ENCODE measurements around the gene RELCH. TPM values are rescaled to one million over a fixed set of nuclear protein-coding genes. Genes with fewer than 3 reads are reported as not detected.

The RELCH gene
- total RNA-seq, 3 donors from 2014 or later: 39.0 to 60.2 (median 51.2) TPM

DNA sequence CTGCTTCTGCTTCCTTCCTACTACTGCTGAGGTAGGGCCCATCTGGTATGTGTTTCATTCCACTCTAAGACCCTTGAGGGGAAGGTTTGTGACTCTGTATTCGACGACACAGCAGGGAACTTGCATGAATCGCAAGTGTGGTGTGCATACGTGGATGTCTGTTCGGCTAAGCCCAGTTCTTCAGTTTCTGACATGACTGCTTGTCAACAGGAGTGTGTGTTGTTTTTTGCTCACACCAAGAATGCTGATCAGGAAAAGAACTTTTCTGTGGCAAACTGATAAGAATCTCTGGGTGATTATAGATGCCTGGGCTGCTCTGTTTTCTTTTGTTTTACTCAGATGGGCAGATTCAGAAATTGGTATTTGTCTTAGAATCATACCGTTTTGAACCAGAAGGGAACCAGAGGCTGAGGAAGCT is 160.0 kb downstream of the RELCH start:
- intact Hi-C loops (cut with DNase I, micrococcal nuclease): no loop called here
- H3K4me3 ChIP-seq: no peak overlapping the region
- TF ChIP-seq, protein P1, sequence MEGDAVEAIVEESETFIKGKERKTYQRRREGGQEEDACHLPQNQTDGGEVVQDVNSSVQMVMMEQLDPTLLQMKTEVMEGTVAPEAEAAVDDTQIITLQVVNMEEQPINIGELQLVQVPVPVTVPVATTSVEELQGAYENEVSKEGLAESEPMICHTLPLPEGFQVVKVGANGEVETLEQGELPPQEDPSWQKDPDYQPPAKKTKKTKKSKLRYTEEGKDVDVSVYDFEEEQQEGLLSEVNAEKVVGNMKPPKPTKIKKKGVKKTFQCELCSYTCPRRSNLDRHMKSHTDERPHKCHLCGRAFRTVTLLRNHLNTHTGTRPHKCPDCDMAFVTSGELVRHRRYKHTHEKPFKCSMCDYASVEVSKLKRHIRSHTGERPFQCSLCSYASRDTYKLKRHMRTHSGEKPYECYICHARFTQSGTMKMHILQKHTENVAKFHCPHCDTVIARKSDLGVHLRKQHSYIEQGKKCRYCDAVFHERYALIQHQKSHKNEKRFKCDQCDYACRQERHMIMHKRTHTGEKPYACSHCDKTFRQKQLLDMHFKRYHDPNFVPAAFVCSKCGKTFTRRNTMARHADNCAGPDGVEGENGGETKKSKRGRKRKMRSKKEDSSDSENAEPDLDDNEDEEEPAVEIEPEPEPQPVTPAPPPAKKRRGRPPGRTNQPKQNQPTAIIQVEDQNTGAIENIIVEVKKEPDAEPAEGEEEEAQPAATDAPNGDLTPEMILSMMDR (IDR thresholded peaks at IDR 0.05): no peak
- H3K4me1 ChIP-seq (ENCODE audit: low read depth): peaks cover 12% of the 10 kb centered on the region
- DNase-seq: no peak
- no peak for ATAC-seq
- H3K36me3 ChIP-seq (ENCODE audit: low read depth): no peaks in the 10 kb centered on the region
- H3K9me3 ChIP-seq: no peaks in the 10 kb centered on the region

DNA sequence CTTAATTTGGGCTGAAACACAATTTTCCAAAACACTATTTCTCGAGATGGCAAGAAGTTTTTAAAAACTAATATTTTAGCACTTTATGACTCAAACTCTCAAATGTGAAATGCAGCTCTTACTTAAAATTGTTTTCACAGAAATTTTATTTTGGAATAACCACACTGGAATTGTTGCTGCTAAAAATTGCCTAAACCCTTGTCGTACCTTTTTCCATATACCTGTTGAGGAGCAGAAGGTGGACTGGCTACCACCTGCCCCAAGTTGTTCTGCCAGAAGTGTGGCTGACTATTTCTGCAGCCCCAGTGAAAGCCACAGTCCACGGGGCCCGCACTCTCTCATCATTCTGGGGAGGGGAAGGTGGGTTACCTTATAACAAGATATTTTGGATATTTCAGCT is 161.4 kb downstream of the RELCH start:
- intact Hi-C loops (cut with DNase I, micrococcal nuclease): no loop called here
- H3K9me3 ChIP-seq: no peaks in the 10 kb centered on the region
- DNase-seq (no peak), ATAC-seq (no peak)
- TF ChIP-seq, protein P1 (IDR thresholded peaks at IDR 0.05): no peak
- peaks cover 12% of the 10 kb centered on the region for H3K4me1 ChIP-seq (ENCODE audit: low read depth)
- H3K36me3 ChIP-seq (ENCODE audit: low read depth): no peaks in the 10 kb centered on the region
- no peak overlapping the region for H3K4me3 ChIP-seq

DNA sequence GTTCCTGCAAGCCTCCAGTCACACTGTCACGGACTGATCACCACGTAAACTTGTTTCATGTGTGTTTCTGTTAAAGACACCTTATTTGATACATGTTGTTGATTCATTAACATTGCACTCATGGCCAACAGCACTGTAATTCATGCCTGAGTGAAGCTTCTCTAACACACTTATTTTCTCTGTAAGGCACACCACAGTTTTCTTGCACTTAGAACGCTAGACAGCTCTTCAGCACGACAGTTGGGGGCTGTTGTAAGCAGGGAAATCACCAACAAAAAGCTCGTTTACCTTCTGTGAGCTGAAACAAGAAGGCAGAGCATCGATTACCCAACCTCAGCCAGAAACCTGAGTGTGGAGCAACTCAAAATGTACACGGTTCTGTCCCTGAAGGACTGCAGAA is 166.1 kb downstream of the RELCH start:
- TF ChIP-seq, protein P1 (IDR thresholded peaks at IDR 0.05): no peak
- Histone ChIP-seq H3K9me3 (no peaks in the 10 kb centered on the region), H3K36me3 (ENCODE audit: low read depth) (no peaks in the 10 kb centered on the region), H3K4me1 (ENCODE audit: low read depth) (peaks cover 8% of the 10 kb centered on the region), H3K4me3 (no peak overlapping the region)
- DNase-seq (no peak), ATAC-seq (no peak)
- intact Hi-C loops (cut with DNase I, micrococcal nuclease): no loop called here

GRCh38 chr18:62354151-62354550 is 167.1 kb downstream of the RELCH start:
- Histone ChIP-seq H3K9me3 (no peaks in the 10 kb centered on the region), H3K4me1 (ENCODE audit: low read depth) (peaks cover 10% of the 10 kb centered on the region), H3K36me3 (ENCODE audit: low read depth) (no peaks in the 10 kb centered on the region), H3K4me3 (no peak overlapping the region)
- intact Hi-C loops (cut with DNase I, micrococcal nuclease): no loop called here
- no peak for DNase-seq
- no peak for ATAC-seq
- TF ChIP-seq, protein P1 (IDR thresholded peaks at IDR 0.05): no peak

GRCh38 chr18:62357079-62357719 is 170.1 kb downstream of the RELCH start:
- no peak for DNase-seq
- H3K36me3 ChIP-seq (ENCODE audit: low read depth): no peaks in the 10 kb centered on the region
- H3K9me3 ChIP-seq: no peaks in the 10 kb centered on the region
- no peak overlapping the region for H3K4me3 ChIP-seq
- intact Hi-C loops (cut with DNase I, micrococcal nuclease): no loop called here
- H3K4me1 ChIP-seq (ENCODE audit: low read depth): peaks cover 10% of the 10 kb centered on the region
- peak; percentile 64 for ATAC-seq
- TF ChIP-seq, protein P1 (IDR thresholded peaks at IDR 0.05): no peak

Other genes with a start within 250 kb of the RELCH start
- 10 to 100 TPM; 29.5 to 40.4 (median 36.3) TPM for gene PIGN, start 199 bp upstream of the RELCH start, total RNA-seq
- gene TNFRSF11A, start 138.1 kb downstream of the RELCH start, total RNA-seq: 10 to 100 TPM; 23.3 to 87.3 (median 59.3) TPM

Measured in mucosa of descending colon (tissue), 3 donors.